MM.1S (cell line): ENCODE results near the gene SLC24A3.

ENCODE experiments used
- DNase-seq: peaks from one replicate; pipeline ENCODE4 v3.0.0-alpha.2; 2015
- H2AFZ ChIP-seq: fragments of 300-600 bp; sonication (generic); 2 replicates; pipeline ENCODE4 v1.6.0; 2016; ENCODE audit warnings: antibody characterized with exemption, low read length
- H3F3A ChIP-seq: fragments of 300-600 bp; sonication (generic); 2 replicates; pipeline ENCODE4 v1.6.1; 2016; ENCODE audit warnings: mild to moderate bottlenecking, antibody characterized with exemption, low read length, moderate library complexity, mixed read lengths; ENCODE audit not compliant: insufficient read depth
- H3K27ac ChIP-seq: fragments of 300-600 bp; sonication (generic); 2 replicates; pipeline ENCODE4 v1.5.1; 2016; ENCODE audit warnings: mild to moderate bottlenecking, low read length
- H3K27me3 ChIP-seq: fragments of 300-600 bp; sonication (generic); replicated peaks from 2 replicates; pipeline ENCODE4 v1.6.0; 2016; ENCODE audit warnings: low read length; ENCODE audit not compliant: insufficient read depth
- H3K36me3 ChIP-seq: fragments of 300-600 bp; sonication (generic); replicated peaks from 2 replicates; pipeline ENCODE4 v1.6.1; 2016; ENCODE audit warnings: mild to moderate bottlenecking, low read length, mixed read lengths; ENCODE audit not compliant: insufficient read depth
- H3K4me1 ChIP-seq: fragments of 300-600 bp; sonication (generic); 2 replicates; pipeline ENCODE4 v1.6.1; 2016; ENCODE audit warnings: low read length, mixed read lengths
- H3K4me2 ChIP-seq: fragments of 300-600 bp; sonication (generic); 2 replicates; pipeline ENCODE4 v1.6.0; 2016; ENCODE audit warnings: low read depth, low read length
- H3K4me3 ChIP-seq: fragments of 300-600 bp; sonication (generic); 2 replicates; pipeline ENCODE4 v1.5.1; 2016; ENCODE audit warnings: low read length, mixed read lengths
- H3K79me2 ChIP-seq: fragments of 300-600 bp; sonication (generic); 2 replicates; pipeline ENCODE4 v1.6.1; 2016; ENCODE audit warnings: mixed run types, low read length, mixed read lengths
- H3K9ac ChIP-seq: fragments of 300-600 bp; sonication (generic); 2 replicates; pipeline ENCODE4 v1.6.1; 2016; ENCODE audit warnings: low read length, mixed read lengths
- H3K9me2 ChIP-seq: fragments of 300-600 bp; sonication (generic); replicated peaks from 2 replicates; pipeline ENCODE4 v1.6.1; 2016; ENCODE audit warnings: mild to moderate bottlenecking, low read length, mixed read lengths; ENCODE audit not compliant: insufficient read depth
- H3K9me3 ChIP-seq: fragments of 300-600 bp; sonication (generic); replicated peaks from 2 replicates; pipeline ENCODE4 v1.6.1; 2016; ENCODE audit warnings: mild to moderate bottlenecking, low read length, mixed read lengths; ENCODE audit not compliant: insufficient read depth
- H4K20me1 ChIP-seq: fragments of 300-600 bp; sonication (generic); 2 replicates; pipeline ENCODE4 v1.6.1; 2016; ENCODE audit warnings: mild to moderate bottlenecking, low read length, moderate library complexity, mixed read lengths; ENCODE audit not compliant: insufficient read depth
- EZH2 ChIP-seq: fragments of 300-600 bp; sonication (generic); optimal IDR thresholded peaks from 2 replicates; pipeline ENCODE3; 2017; ENCODE audit warnings: low read depth, mild to moderate bottlenecking, antibody characterized with exemption, low read length, mixed read lengths
- EZH2phosphoT487 ChIP-seq: fragments of 300-600 bp; sonication (generic); IDR thresholded peaks from 2 replicates; pipeline ENCODE4 v1.6.1; 2018; ENCODE audit warnings: antibody characterized with exemption, low read length
- TF ChIP-seq, protein P1 (sequence below): fragments of 300-600 bp; sonication (generic); IDR thresholded peaks from 2 replicates; pipeline ENCODE4 v1.5.1; 2016; ENCODE audit warnings: antibody characterized with exemption, low read length, mixed read lengths

The SLC24A3 gene

DNA sequence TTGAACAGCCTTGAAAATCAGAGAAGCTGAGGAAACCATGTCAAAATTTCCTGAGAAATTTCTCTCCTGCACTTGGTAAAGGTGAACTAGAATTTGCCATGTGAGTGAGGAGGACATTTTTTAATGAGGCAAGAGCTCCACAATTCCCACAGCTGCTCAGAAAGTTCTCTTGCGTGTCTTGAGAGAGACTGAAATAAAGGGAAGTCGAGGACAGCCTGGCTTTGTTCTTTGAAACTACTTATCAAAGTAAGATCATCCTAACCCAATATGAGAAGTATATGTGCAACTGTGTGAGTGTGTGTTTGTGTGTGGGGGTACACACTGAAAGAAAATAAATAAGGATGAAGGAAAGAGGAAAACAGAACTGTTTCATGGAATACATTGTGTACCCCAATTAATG, 163.4 kb downstream of the SLC24A3 start:
- no peaks in the 10 kb centered on the region for H3K9me3 ChIP-seq
- H3K9ac ChIP-seq, result no peak overlapping the region
- no peaks in the 10 kb centered on the region for H3K4me1 ChIP-seq
- no peak overlapping the region for H3K4me3 ChIP-seq
- H2AFZ ChIP-seq, result no peak overlapping the region
- no peaks in the 10 kb centered on the region for H3K79me2 ChIP-seq
- no peak overlapping the region for H3K27ac ChIP-seq
- no peaks in the 10 kb centered on the region for H3K36me3 ChIP-seq
- H4K20me1 ChIP-seq, result no peaks in the 10 kb centered on the region
- no peaks in the 10 kb centered on the region for H3K27me3 ChIP-seq
- TF ChIP-seq EZH2phosphoT487, result no peak
- no peak for TF ChIP-seq EZH2
- TF ChIP-seq, protein P1, sequence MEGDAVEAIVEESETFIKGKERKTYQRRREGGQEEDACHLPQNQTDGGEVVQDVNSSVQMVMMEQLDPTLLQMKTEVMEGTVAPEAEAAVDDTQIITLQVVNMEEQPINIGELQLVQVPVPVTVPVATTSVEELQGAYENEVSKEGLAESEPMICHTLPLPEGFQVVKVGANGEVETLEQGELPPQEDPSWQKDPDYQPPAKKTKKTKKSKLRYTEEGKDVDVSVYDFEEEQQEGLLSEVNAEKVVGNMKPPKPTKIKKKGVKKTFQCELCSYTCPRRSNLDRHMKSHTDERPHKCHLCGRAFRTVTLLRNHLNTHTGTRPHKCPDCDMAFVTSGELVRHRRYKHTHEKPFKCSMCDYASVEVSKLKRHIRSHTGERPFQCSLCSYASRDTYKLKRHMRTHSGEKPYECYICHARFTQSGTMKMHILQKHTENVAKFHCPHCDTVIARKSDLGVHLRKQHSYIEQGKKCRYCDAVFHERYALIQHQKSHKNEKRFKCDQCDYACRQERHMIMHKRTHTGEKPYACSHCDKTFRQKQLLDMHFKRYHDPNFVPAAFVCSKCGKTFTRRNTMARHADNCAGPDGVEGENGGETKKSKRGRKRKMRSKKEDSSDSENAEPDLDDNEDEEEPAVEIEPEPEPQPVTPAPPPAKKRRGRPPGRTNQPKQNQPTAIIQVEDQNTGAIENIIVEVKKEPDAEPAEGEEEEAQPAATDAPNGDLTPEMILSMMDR, result no peak
- DNase-seq, result no peak
- H3K9me2 ChIP-seq, result no peaks in the 10 kb centered on the region
- no peak overlapping the region for H3K4me2 ChIP-seq
- no peaks in the 10 kb centered on the region for H3F3A ChIP-seq

DNA sequence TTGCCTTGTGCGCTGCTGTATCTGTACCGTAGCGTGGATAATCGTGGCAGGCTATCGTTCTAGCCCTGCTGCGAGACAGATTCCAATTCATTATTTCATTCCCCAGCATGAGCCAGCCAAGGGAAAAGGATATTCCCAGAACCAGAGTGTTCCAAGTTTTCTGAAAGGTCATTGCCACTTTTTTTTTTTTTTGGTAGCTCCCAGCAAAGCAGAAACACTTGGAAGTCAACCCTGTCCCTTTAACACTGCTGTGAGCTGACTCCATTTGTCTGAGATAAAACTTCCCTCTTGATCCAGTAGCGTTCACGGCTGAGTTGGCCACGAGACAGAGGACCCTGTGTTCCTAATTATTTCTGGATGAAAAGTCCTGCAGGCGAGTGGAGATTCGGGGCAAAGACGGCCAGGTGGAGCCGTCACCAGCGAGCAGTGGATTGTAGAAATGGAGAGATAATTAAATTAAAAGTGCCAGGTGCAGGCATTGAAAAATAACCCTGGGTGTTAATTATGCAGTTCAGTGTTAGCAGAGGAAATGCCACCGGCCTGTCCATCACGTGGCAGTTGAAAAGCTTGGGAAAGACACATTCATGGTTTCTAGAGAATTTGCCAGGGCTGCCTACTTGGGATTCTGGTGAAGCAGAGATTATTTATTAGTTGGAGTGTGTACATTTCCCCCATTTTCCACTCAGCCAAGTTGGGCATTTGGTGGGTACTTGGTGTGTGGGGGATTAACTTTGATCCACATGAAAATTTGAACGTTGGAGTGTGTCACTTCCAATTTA, 164.2 kb downstream of the SLC24A3 start:
- H3K4me2 ChIP-seq, result no peak overlapping the region
- H3K4me3 ChIP-seq, result no peak overlapping the region
- H3K9me3 ChIP-seq, result no peaks in the 10 kb centered on the region
- H3K4me1 ChIP-seq, result no peaks in the 10 kb centered on the region
- TF ChIP-seq EZH2phosphoT487 (no peak), EZH2 (no peak)
- TF ChIP-seq, protein P1, result no peak
- H3K27me3 ChIP-seq, result no peaks in the 10 kb centered on the region
- H3K9ac ChIP-seq, result no peak overlapping the region
- no peak for DNase-seq
- no peaks in the 10 kb centered on the region for H4K20me1 ChIP-seq
- H2AFZ ChIP-seq, result no peak overlapping the region
- no peaks in the 10 kb centered on the region for H3K9me2 ChIP-seq
- no peaks in the 10 kb centered on the region for H3K36me3 ChIP-seq
- no peaks in the 10 kb centered on the region for H3K79me2 ChIP-seq
- no peak overlapping the region for H3K27ac ChIP-seq
- no peaks in the 10 kb centered on the region for H3F3A ChIP-seq

DNA sequence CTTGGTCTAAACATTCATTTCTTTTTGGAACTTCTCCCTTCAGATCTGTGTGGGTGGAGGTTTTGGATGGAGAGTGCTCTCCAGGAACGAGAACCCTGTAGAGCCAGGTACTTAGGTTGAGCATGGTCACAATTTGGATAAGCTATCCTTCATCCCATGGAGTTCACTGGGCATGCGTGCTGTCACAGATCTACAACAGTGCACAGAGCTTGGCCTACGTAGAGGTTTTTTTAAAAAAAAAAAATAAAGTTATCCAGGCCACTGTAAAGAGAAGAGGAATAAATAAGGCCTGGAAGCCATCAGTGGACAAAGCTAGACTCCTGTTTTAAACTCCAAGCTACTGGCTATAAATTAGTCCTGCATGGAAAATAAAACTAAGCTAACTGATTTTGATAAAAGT, 165.6 kb downstream of the SLC24A3 start:
- Histone ChIP-seq H3K9ac (no peak overlapping the region), H3K4me2 (no peak overlapping the region), H3K36me3 (no peaks in the 10 kb centered on the region), H3K9me2 (no peaks in the 10 kb centered on the region), H2AFZ (no peak overlapping the region), H3K79me2 (no peaks in the 10 kb centered on the region), H3K27ac (no peak overlapping the region), H3F3A (no peaks in the 10 kb centered on the region), H3K4me1 (no peaks in the 10 kb centered on the region), H3K9me3 (no peaks in the 10 kb centered on the region), H4K20me1 (no peaks in the 10 kb centered on the region), H3K27me3 (no peaks in the 10 kb centered on the region), H3K4me3 (no peak overlapping the region)
- TF ChIP-seq EZH2 (no peak), EZH2phosphoT487 (no peak)
- TF ChIP-seq, protein P1, result no peak
- no peak for DNase-seq
